Measurements from ENCODE around the gene USP11. TPM values are rescaled to one million over a fixed set of nuclear protein-coding genes. Genes with fewer than 3 reads are reported as not detected.

Gene USP11
- total RNA-seq, 1 donor from 2014 or later = 72.5 TPM

- peaks cover 19% of the 10 kb centered on the region for H3K4me1 Mint-ChIP-seq (ENCODE audit: unreplicated experiment)
- no peak for TF ChIP-seq CTCF (IDR thresholded peaks at IDR 0.05; ENCODE audit: unreplicated experiment)
- DNase-seq (ENCODE audit: low spot score) = no peak
- H3K27ac Mint-ChIP-seq (ENCODE audit: unreplicated experiment) = no peak overlapping the region
- H3K4me3 Mint-ChIP-seq (ENCODE audit: unreplicated experiment) = no peak overlapping the region
- peaks cover 23% of the 10 kb centered on the region for H3K36me3 Mint-ChIP-seq (ENCODE audit: low read depth, unreplicated experiment)
- H3K9me3 Mint-ChIP-seq (ENCODE audit: unreplicated experiment) = no peaks in the 10 kb centered on the region
- H3K27me3 Mint-ChIP-seq (ENCODE audit: unreplicated experiment) = peaks cover 6% of the 10 kb centered on the region
Observed at GRCh38 chrX:47198026-47198686, 34.7 kb upstream of the USP11 start.

- no peak for TF ChIP-seq CTCF (IDR thresholded peaks at IDR 0.05; ENCODE audit: unreplicated experiment)
- Mint-ChIP-seq H3K4me1 (ENCODE audit: unreplicated experiment) (peaks cover 19% of the 10 kb centered on the region), H3K4me3 (ENCODE audit: unreplicated experiment) (no peak overlapping the region), H3K36me3 (ENCODE audit: low read depth, unreplicated experiment) (peaks cover 23% of the 10 kb centered on the region), H3K9me3 (ENCODE audit: unreplicated experiment) (no peaks in the 10 kb centered on the region), H3K27ac (ENCODE audit: unreplicated experiment) (no peak overlapping the region), H3K27me3 (ENCODE audit: unreplicated experiment) (peaks cover 5% of the 10 kb centered on the region)
- no peak for DNase-seq (ENCODE audit: low spot score)
Observed at GRCh38 chrX:47198687-47199080, 34.1 kb upstream of the USP11 start.

GRCh38 chrX:47199286-47199685, 33.5 kb upstream of the USP11 start:
- no peaks in the 10 kb centered on the region for H3K9me3 Mint-ChIP-seq (ENCODE audit: unreplicated experiment)
- peaks cover 23% of the 10 kb centered on the region for H3K36me3 Mint-ChIP-seq (ENCODE audit: low read depth, unreplicated experiment)
- no peak overlapping the region for H3K27ac Mint-ChIP-seq (ENCODE audit: unreplicated experiment)
- peaks cover 19% of the 10 kb centered on the region for H3K4me1 Mint-ChIP-seq (ENCODE audit: unreplicated experiment)
- peaks cover 5% of the 10 kb centered on the region for H3K27me3 Mint-ChIP-seq (ENCODE audit: unreplicated experiment)
- no peak for DNase-seq (ENCODE audit: low spot score)
- no peak for TF ChIP-seq CTCF (IDR thresholded peaks at IDR 0.05; ENCODE audit: unreplicated experiment)
- no peak overlapping the region for H3K4me3 Mint-ChIP-seq (ENCODE audit: unreplicated experiment)

GRCh38 chrX:47200385-47201150, 32.2 kb upstream of the USP11 start:
- Mint-ChIP-seq H3K36me3 (ENCODE audit: low read depth, unreplicated experiment) (peaks cover 26% of the 10 kb centered on the region), H3K27ac (ENCODE audit: unreplicated experiment) (no peak overlapping the region), H3K27me3 (ENCODE audit: unreplicated experiment) (peaks cover 3% of the 10 kb centered on the region), H3K4me1 (ENCODE audit: unreplicated experiment) (peaks cover 12% of the 10 kb centered on the region), H3K9me3 (ENCODE audit: unreplicated experiment) (no peaks in the 10 kb centered on the region), H3K4me3 (ENCODE audit: unreplicated experiment) (no peak overlapping the region)
- TF ChIP-seq CTCF (IDR thresholded peaks at IDR 0.05; ENCODE audit: unreplicated experiment) = no peak
- no peak for DNase-seq (ENCODE audit: low spot score)

GRCh38 chrX:47201345-47201944, 31.4 kb upstream of the USP11 start:
- Mint-ChIP-seq H3K36me3 (ENCODE audit: low read depth, unreplicated experiment) (peaks cover 19% of the 10 kb centered on the region), H3K4me1 (ENCODE audit: unreplicated experiment) (peaks cover 3% of the 10 kb centered on the region), H3K4me3 (ENCODE audit: unreplicated experiment) (no peak overlapping the region), H3K9me3 (ENCODE audit: unreplicated experiment) (no peaks in the 10 kb centered on the region), H3K27me3 (ENCODE audit: unreplicated experiment) (peaks cover 1% of the 10 kb centered on the region), H3K27ac (ENCODE audit: unreplicated experiment) (no peak overlapping the region)
- no peak for TF ChIP-seq CTCF (IDR thresholded peaks at IDR 0.05; ENCODE audit: unreplicated experiment)
- no peak for DNase-seq (ENCODE audit: low spot score)
